Vagina (tissue), 2 donors: Measurements from ENCODE around the gene TBCC.

Experiments
- CTCF ChIP-seq, 3 experiments: fragments of 450-650 bp in 2 of 3; fragments of 200-600 bp in 1 of 3; sonication (generic) in 1 of 3; IDR thresholded peaks; one replicate each; pipeline ENCODE4 v1.5.1; 2017 to 2019; ENCODE audit warnings: antibody characterized with exemption in 3 of 3, mild to moderate bottlenecking in 2 of 3, moderate library complexity in 2 of 3
- POLR2A ChIP-seq, 2 donors: fragments of 450-650 bp; IDR thresholded peaks; one replicate each; pipeline ENCODE4 v1.6.1; 2017; ENCODE audit warnings: antibody characterized with exemption in 2 of 2, mild to moderate bottlenecking in 2 of 2, moderate library complexity in 2 of 2
- POLR2AphosphoS5 ChIP-seq, 2 donors: sonication (generic); formaldehyde crosslinking; IDR thresholded peaks; one replicate each; pipeline ENCODE4 v1.9.0; 2017; ENCODE audit warnings: antibody characterized with exemption in 2 of 2, mild to moderate bottlenecking in 2 of 2, low read depth in 1 of 2; ENCODE audit not compliant: insufficient read depth in 1 of 2

GRCh38 chr6:42735976-42736375 is 9.9 kb downstream of the TBCC start:
- TF ChIP-seq CTCF (IDR thresholded peaks at IDR 0.05) (no peak), POLR2AphosphoS5 (IDR thresholded peaks at IDR 0.05; ENCODE audit: insufficient read depth in 1 of 2, low read depth in 1 of 2) (no peak), POLR2A (IDR thresholded peaks at IDR 0.05) (no peak)
